Fibroblast of lung (primary cell): ENCODE data around the gene PID1. TPM values are rescaled to one million over a fixed set of nuclear protein-coding genes. Genes with fewer than 3 reads are reported as not detected.

ENCODE experiments used
- DNase-seq, 2 donors: peaks; one replicate each; pipeline versions ENCODE4 v3.0.0 to v3.0.0-alpha.2; 2010; ENCODE audit warnings: low read depth in 2 of 2
- H2AFZ ChIP-seq: 2 replicates; pipeline ENCODE4 v1.5.1; 2012; ENCODE audit warnings: low read length, control low read depth, inconsistent platforms
- H3K27ac ChIP-seq: 2 replicates; pipeline ENCODE4 v1.5.1; 2011; ENCODE audit warnings: low read length, control low read depth; ENCODE audit not compliant: insufficient read depth
- H3K27me3 ChIP-seq: 2 replicates; pipeline ENCODE4 v1.5.1; 2011; ENCODE audit warnings: mild to moderate bottlenecking, low read length; ENCODE audit not compliant: control insufficient read depth, insufficient read depth
- H3K36me3 ChIP-seq: 2 replicates; pipeline ENCODE4 v1.5.1; 2011; ENCODE audit warnings: low read length; ENCODE audit not compliant: control insufficient read depth, insufficient read depth
- H3K4me1 ChIP-seq: 2 replicates; pipeline ENCODE4 v1.5.1; 2011; ENCODE audit warnings: low read length; ENCODE audit not compliant: control insufficient read depth, insufficient read depth; ENCODE audit errors: extremely low read depth
- H3K4me2 ChIP-seq: 2 replicates; pipeline ENCODE4 v1.5.1; 2011; ENCODE audit warnings: low read length, control low read depth; ENCODE audit not compliant: insufficient read depth; ENCODE audit errors: extremely low read depth
- H3K4me3 ChIP-seq, 4 experiments: fragments of 200-600 bp in 1 of 4; sonication (generic) in 1 of 4; replicated peaks in 1 of 4; 2 replicates each; pipeline ENCODE4 v1.5.1; 2011 to 2016; ENCODE audit warnings: low read length in 4 of 4, low read depth in 3 of 4, mild to moderate bottlenecking in 3 of 4, control low read depth in 2 of 4, inconsistent platforms in 1 of 4, mixed read lengths in 1 of 4; ENCODE audit not compliant: insufficient read depth in 1 of 4; ENCODE audit errors: control extremely low read depth in 1 of 4
- H3K79me2 ChIP-seq: 2 replicates; pipeline ENCODE4 v1.5.1; 2012; ENCODE audit warnings: mild to moderate bottlenecking, low read length, inconsistent platforms; ENCODE audit not compliant: control insufficient read depth, insufficient read depth
- H3K9ac ChIP-seq: 2 replicates; pipeline ENCODE4 v1.5.1; 2011; ENCODE audit warnings: mild to moderate bottlenecking, low read length, control low read depth; ENCODE audit not compliant: insufficient read depth
- H3K9me3 ChIP-seq: 2 replicates; pipeline ENCODE4 v1.5.1; 2012; ENCODE audit warnings: low read depth, low read length; ENCODE audit not compliant: control insufficient read depth, insufficient read depth
- H4K20me1 ChIP-seq: 2 replicates; pipeline ENCODE4 v1.5.1; 2011; ENCODE audit warnings: low read length; ENCODE audit not compliant: control insufficient read depth, insufficient read depth; ENCODE audit errors: extremely low read depth
- CTCF ChIP-seq, 2 donors: IDR thresholded peaks in 1 of 2; conservative IDR thresholded peaks in 1 of 2; 1 replicate in 1 of 2; 2 replicates in 1 of 2; pipeline ENCODE4 v1.5.1; 2011 to 2012; ENCODE audit warnings: low read length in 2 of 2, control low read depth in 1 of 2, inconsistent platforms in 1 of 2, low read depth in 1 of 2, mild to moderate bottlenecking in 1 of 2
- EZH2 ChIP-seq: IDR thresholded peaks from 2 replicates; pipeline ENCODE4 v1.5.1; 2012; ENCODE audit warnings: low read length, control low read depth, mild to moderate bottlenecking; ENCODE audit errors: missing control alignments
- polyA plus RNA-seq, 2 donors: library from polyadenylated mRNA; depleted of rRNA in 1 of 2; stranded (reverse) in 1 of 2; unstranded in 1 of 2; fragments of >200 nt; gene quantifications; 2 replicates each; pipeline ENCODE4 v1.2.1, GENCODE V29; 2011 to 2012; ENCODE audit warnings: missing spikeins in 1 of 2
- total RNA-seq: library from RNA; depleted of rRNA; stranded (reverse); fragments of >200 nt; gene quantifications from 2 replicates; pipeline ENCODE4 v1.2.1, GENCODE V29; 2014

PID1 gene
- total and polyA plus RNA-seq, 2 donors (not counting 1 experiment from before 2014, with no cell fraction given) = 15.7 to 29.6 TPM

- no peak for TF ChIP-seq CTCF (conservative IDR thresholded peaks at IDR 0.05 in 1 of 2, IDR thresholded peaks at IDR 0.05 in 1 of 2; ENCODE audit: low read depth in 1 of 2, low read length in 2 of 2)
- Histone ChIP-seq H3K79me2 (no peaks in the 10 kb centered on the region), H3K27me3 (no peaks in the 10 kb centered on the region), H3K4me3 (no peak overlapping the region), H3K27ac (no peak overlapping the region), H2AFZ (no peak overlapping the region), H3K9me3 (no peaks in the 10 kb centered on the region), H4K20me1 (no peaks in the 10 kb centered on the region), H3K36me3 (no peaks in the 10 kb centered on the region), H3K4me2 (no peak overlapping the region), H3K9ac (no peak overlapping the region), H3K4me1 (no peaks in the 10 kb centered on the region)
- DNase-seq = no peak
Observed at GRCh38 chr2:229137066-229137465, 134.0 kb downstream of the PID1 start.

GRCh38 chr2:229133155-229133772, 137.8 kb downstream of the PID1 start:
- H3K9me3 ChIP-seq = no peaks in the 10 kb centered on the region
- no peaks in the 10 kb centered on the region for H4K20me1 ChIP-seq
- TF ChIP-seq EZH2 (no peak), CTCF (conservative IDR thresholded peaks at IDR 0.05 in 1 of 2, IDR thresholded peaks at IDR 0.05 in 1 of 2; ENCODE audit: low read depth in 1 of 2, low read length in 2 of 2) (peak; percentile 54 to 63)
- DNase-seq = peak; percentile 56 to 76
- no peaks in the 10 kb centered on the region for H3K27me3 ChIP-seq
- no peak overlapping the region for H3K27ac ChIP-seq
- no peaks in the 10 kb centered on the region for H3K79me2 ChIP-seq
- no peak overlapping the region for H2AFZ ChIP-seq
- peaks cover 2% of the 10 kb centered on the region for H3K4me1 ChIP-seq
- H3K4me2 ChIP-seq = no peak overlapping the region
- H3K36me3 ChIP-seq = no peaks in the 10 kb centered on the region
- no peak overlapping the region for H3K4me3 ChIP-seq
- no peak overlapping the region for H3K9ac ChIP-seq

GRCh38 chr2:229132236-229132635, 138.9 kb downstream of the PID1 start:
- TF ChIP-seq EZH2 = no peak
- no peak for TF ChIP-seq CTCF (conservative IDR thresholded peaks at IDR 0.05 in 1 of 2, IDR thresholded peaks at IDR 0.05 in 1 of 2; ENCODE audit: low read depth in 1 of 2, low read length in 2 of 2)
- no peaks in the 10 kb centered on the region for H3K9me3 ChIP-seq
- H3K4me2 ChIP-seq = no peak overlapping the region
- H4K20me1 ChIP-seq = no peaks in the 10 kb centered on the region
- H3K9ac ChIP-seq = no peak overlapping the region
- peaks cover 2% of the 10 kb centered on the region for H3K4me1 ChIP-seq
- H3K36me3 ChIP-seq = no peaks in the 10 kb centered on the region
- H3K79me2 ChIP-seq = no peaks in the 10 kb centered on the region
- no peak overlapping the region for H2AFZ ChIP-seq
- no peak overlapping the region for H3K27ac ChIP-seq
- H3K4me3 ChIP-seq = no peak overlapping the region
- H3K27me3 ChIP-seq = no peaks in the 10 kb centered on the region
- DNase-seq = no peak
